IMR-90 (cell line): Measurements from ENCODE around the gene ARSJ. TPM values are rescaled to one million over a fixed set of nuclear protein-coding genes. Genes with fewer than 3 reads are reported as not detected.

ENCODE experiments used
- ATAC-seq: fragments of 200-7000 bp; cut with Tn5 transposase; 2 replicates; pipeline ENCODE4 v1.9.1; 2020; ENCODE audit warnings: low read depth, mild to moderate bottlenecking, moderate library complexity
- BruUV-seq: library from RNA; stranded (reverse); fragments of 400-500 nt; replicated peaks from 2 replicates; lab custom pipeline; 2021; lab: Mats Ljungman, UMichigan
- CTCF ChIA-PET: fragments of 300-600 bp; formaldehyde crosslinking; extraction: SDS; loops from one replicate; lab custom pipeline; 2021; ENCODE audit warnings: antibody characterized with exemption; lab: Yijun Ruan, JAX
- POLR2A ChIA-PET: fragments of 300-600 bp; sonication (Branson Sonifier 250); formaldehyde crosslinking; loops from one replicate; lab custom pipeline; 2022; ENCODE audit warnings: antibody characterized with exemption; ENCODE audit not compliant: unreplicated experiment; lab: Charles Lee
- DNase-seq: peaks from one replicate; pipeline ENCODE4 v3.0.0; 2013
- H2AFZ ChIP-seq: replicated peaks from 2 replicates; pipeline ENCODE3; 2013; ENCODE audit warnings: low read length, mild to moderate bottlenecking; ENCODE audit not compliant: poor library complexity
- H2AK5ac ChIP-seq: 2 replicates; pipeline ENCODE4 v1.6.1; 2013; ENCODE audit warnings: low read depth, low read length, inconsistent platforms
- H2AK9ac ChIP-seq: replicated peaks from 2 replicates; pipeline ENCODE3; 2013; ENCODE audit warnings: mild to moderate bottlenecking, low read depth, low read length, moderate library complexity; ENCODE audit not compliant: poor library complexity
- H2BK120ac ChIP-seq: 2 replicates; pipeline ENCODE4 v1.6.1; 2013; ENCODE audit warnings: low read depth, low read length, inconsistent platforms
- H2BK15ac ChIP-seq: 3 replicates; pipeline ENCODE4 v1.6.1; 2013; ENCODE audit warnings: low read depth, low read length, inconsistent platforms
- H2BK20ac ChIP-seq: 2 replicates; pipeline ENCODE4 v1.6.1; 2013; ENCODE audit warnings: low read depth, mild to moderate bottlenecking, inconsistent platforms, low read length, moderate library complexity
- H2BK5ac ChIP-seq: 2 replicates; pipeline ENCODE4 v1.6.1; 2013; ENCODE audit warnings: mild to moderate bottlenecking, low read depth, low read length, inconsistent platforms; ENCODE audit not compliant: poor library complexity, severe bottlenecking
- H3K14ac ChIP-seq: replicated peaks from 2 replicates; pipeline ENCODE4 v1.6.1; 2013; ENCODE audit warnings: low read depth, low read length, inconsistent platforms
- H3K18ac ChIP-seq: 2 replicates; pipeline ENCODE4 v1.6.1; 2013; ENCODE audit warnings: low read depth, low read length, control low read depth
- H3K23ac ChIP-seq: 2 replicates; pipeline ENCODE4 v1.6.1; 2013; ENCODE audit warnings: low read depth, low read length, inconsistent platforms
- H3K27ac ChIP-seq: 2 replicates; pipeline ENCODE4 v1.5.1; 2013; ENCODE audit warnings: mild to moderate bottlenecking, control low read depth, low read length; ENCODE audit not compliant: insufficient read depth
- H3K27me3 ChIP-seq: 2 replicates; pipeline ENCODE4 v1.6.1; 2013; ENCODE audit warnings: low read length; ENCODE audit not compliant: control insufficient read depth, insufficient read depth
- H3K36me3 ChIP-seq: 2 replicates; pipeline ENCODE4 v1.6.1; 2013; ENCODE audit warnings: low read length, mixed read lengths; ENCODE audit not compliant: control insufficient read depth, insufficient read depth
- H3K4ac ChIP-seq: 2 replicates; pipeline ENCODE4 v1.6.1; 2013; ENCODE audit warnings: low read depth, low read length, inconsistent platforms
- H3K4me1 ChIP-seq: 2 replicates; pipeline ENCODE4 v1.6.1; 2013; ENCODE audit warnings: low read length, mixed read lengths; ENCODE audit not compliant: control insufficient read depth, insufficient read depth
- H3K4me2 ChIP-seq: 2 replicates; pipeline ENCODE4 v1.6.1; 2013; ENCODE audit warnings: low read depth, mild to moderate bottlenecking, control low read depth, low read length, moderate library complexity
- H3K4me3 ChIP-seq: 2 replicates; pipeline ENCODE4 v1.5.1; 2013; ENCODE audit warnings: low read depth, mild to moderate bottlenecking, control low read depth, low read length, moderate library complexity; ENCODE audit not compliant: insufficient read depth
- H3K56ac ChIP-seq: 2 replicates; pipeline ENCODE4 v1.6.1; 2013; ENCODE audit warnings: low read length, inconsistent platforms; ENCODE audit not compliant: insufficient read depth; ENCODE audit errors: extremely low read depth
- H3K79me1 ChIP-seq, 2 experiments: 2 replicates each; pipeline ENCODE4 v1.6.1; 2013; ENCODE audit warnings: low read length in 2 of 2, inconsistent platforms in 1 of 2, low read depth in 1 of 2
- H3K9ac ChIP-seq: 2 replicates; pipeline ENCODE4 v1.6.1; 2013; ENCODE audit warnings: low read depth, low read length, control low read depth
- H3K9me1 ChIP-seq: 2 replicates; pipeline ENCODE4 v1.6.1; 2013; ENCODE audit warnings: low read length, inconsistent platforms; ENCODE audit not compliant: insufficient read depth
- H3K9me3 ChIP-seq: 2 replicates; pipeline ENCODE4 v1.6.1; 2013; ENCODE audit warnings: low read length; ENCODE audit not compliant: control insufficient read depth, insufficient read depth
- H4K20me1 ChIP-seq: 2 replicates; pipeline ENCODE4 v1.6.1; 2013; ENCODE audit warnings: low read length, inconsistent platforms; ENCODE audit not compliant: insufficient read depth
- H4K5ac ChIP-seq: 2 replicates; pipeline ENCODE4 v1.6.1; 2013; ENCODE audit warnings: mild to moderate bottlenecking, low read depth, low read length, control low read depth
- H4K8ac ChIP-seq, 2 experiments: 2 replicates each; pipeline ENCODE4 v1.6.1; 2013; ENCODE audit warnings: low read depth in 2 of 2, low read length in 2 of 2, control low read depth in 1 of 2, inconsistent platforms in 1 of 2
- H4K91ac ChIP-seq: 2 replicates; pipeline ENCODE4 v1.6.1; 2013; ENCODE audit warnings: low read depth, low read length, inconsistent platforms; ENCODE audit not compliant: insufficient read depth
- BHLHE40 ChIP-seq: fragments of 150-350 bp; IDR thresholded peaks from 2 replicates; pipeline ENCODE4 v1.6.1; 2016; ENCODE audit warnings: mild to moderate bottlenecking, low read depth, low read length
- CEBPB ChIP-seq: IDR thresholded peaks from 2 replicates; pipeline ENCODE4 v1.6.1; 2012; ENCODE audit warnings: low read depth, low read length, improper control_type of control experiment
- CHD1 ChIP-seq: IDR thresholded peaks from 2 replicates; pipeline ENCODE4 v1.6.1; 2012; ENCODE audit warnings: low read depth, low read length, improper control_type of control experiment
- FOS ChIP-seq: fragments of 150-350 bp; IDR thresholded peaks from 2 replicates; pipeline ENCODE4 v1.6.1; 2016; ENCODE audit warnings: low read depth, low read length
- MAFK ChIP-seq: IDR thresholded peaks from 2 replicates; pipeline ENCODE4 v1.6.1; 2012; ENCODE audit warnings: low read depth, low read length, improper control_type of control experiment
- MAZ ChIP-seq: IDR thresholded peaks from 2 replicates; pipeline ENCODE4 v1.6.1; 2012; ENCODE audit warnings: low read depth, mild to moderate bottlenecking, low read length, improper control_type of control experiment, moderate library complexity, borderline replicate concordance
- MXI1 ChIP-seq: IDR thresholded peaks from 2 replicates; pipeline ENCODE4 v1.6.1; 2012; ENCODE audit warnings: low read depth, mild to moderate bottlenecking, low read length, moderate library complexity, borderline replicate concordance
- NFE2L2 ChIP-seq: fragments of 150-350 bp; IDR thresholded peaks from 2 replicates; pipeline ENCODE4 v1.6.1; 2016; ENCODE audit warnings: low read depth, mild to moderate bottlenecking, low read length
- POLR2A ChIP-seq: IDR thresholded peaks from 2 replicates; pipeline ENCODE4 v1.6.1; 2012; ENCODE audit warnings: mild to moderate bottlenecking, low read depth, low read length
- RAD21 ChIP-seq: IDR thresholded peaks from 2 replicates; pipeline ENCODE4 v1.6.1; 2012; ENCODE audit warnings: low read length, improper control_type of control experiment
- RCOR1 ChIP-seq: IDR thresholded peaks from 2 replicates; pipeline ENCODE4 v1.6.1; 2012; ENCODE audit warnings: mild to moderate bottlenecking, low read length, improper control_type of control experiment; ENCODE audit not compliant: insufficient replicate concordance
- RFX5 ChIP-seq: IDR thresholded peaks from 2 replicates; pipeline ENCODE4 v1.8.0; 2012; ENCODE audit warnings: low read depth, mild to moderate bottlenecking, low read length, moderate library complexity
- SMC3 ChIP-seq: fragments of 150-350 bp; IDR thresholded peaks from 2 replicates; pipeline ENCODE4 v1.6.1; 2016; ENCODE audit warnings: low read depth, mild to moderate bottlenecking, antibody characterized with exemption, low read length, moderate library complexity
- WGBS, 2 experiments: methylation state at CpG; one replicate each; pipeline versions ENCODE4 v1.1.5 to v1.1.7; 2013; ENCODE audit warnings: missing lambda C conversion rate in 2 of 2; ENCODE audit not compliant: insufficient read length in 1 of 2; ENCODE audit errors: extremely low coverage in 2 of 2; 5-methylcytosine and 5-hydroxymethylcytosine counted together
- dilution Hi-C: fragments of 300-500 bp; cut with HindIII; formaldehyde crosslinking; loops from one replicate; pipeline ENCODE4 v1.14.3; 2018; ENCODE audit warnings: low sequenced_read_pairs; ENCODE audit not compliant: unreplicated experiment
- in situ Hi-C: fragments of 300-500 bp; cut with MboI; formaldehyde crosslinking; loops from 3 replicates; pipeline ENCODE4 v1.14.3; 2019; ENCODE audit warnings: low sequenced_read_pairs, inconsistent platforms, mixed read lengths
- intact Hi-C: fragments of 100-400 bp; cut with micrococcal nuclease; formaldehyde crosslinking; loops from 2 replicates; pipeline ENCODE4 v1.10.0; 2022
- polyA plus RNA-seq, 3 experiments: library from polyadenylated mRNA; depleted of rRNA; stranded (reverse); fragments of >200 nt; gene quantifications; 2 replicates each; pipeline ENCODE4 v1.2.3, GENCODE V29; 2012; ENCODE audit warnings: low replicate concordance in 1 of 3
- total RNA-seq: library from RNA; depleted of rRNA; stranded (reverse); fragments of >200 nt; gene quantifications from 2 replicates; pipeline ENCODE4 v1.2.3, GENCODE V29; 2012
- TF ChIP-seq, protein P1 (sequence below): conservative IDR thresholded peaks from 2 replicates; pipeline ENCODE4 v1.5.1; 2012; ENCODE audit warnings: mild to moderate bottlenecking, low read depth, low read length, improper control_type of control experiment
- TF ChIP-seq, protein P2 (sequence below): fragments of 150-350 bp; IDR thresholded peaks from 2 replicates; pipeline ENCODE4 v1.6.1; 2017; ENCODE audit warnings: mild to moderate bottlenecking, antibody characterized with exemption, low read length, low read depth
- TF ChIP-seq, protein P3 (sequence below): fragments of 150-350 bp; IDR thresholded peaks from 2 replicates; pipeline ENCODE4 v1.6.1; 2016; ENCODE audit warnings: low read depth, mild to moderate bottlenecking, low read length, moderate library complexity, borderline replicate concordance

ARSJ gene
- total and polyA plus RNA-seq, 2 of the 4 experiments (the other 2 are of a cell fraction), result 47.7 to 143 TPM

- CTCF ChIA-PET, result no interaction called here
- no CpG with 5 or more reads among the region's 1 CpG for WGBS, 2 experiments
- intact Hi-C loops, result loop anchor here (10.0 kb wide), 1 partner anchor 467 kb away; no protein-coding TSS in a partner anchor
These were observed 71.9 kb downstream of the ARSJ start for GRCh38 chr4:113907559-113907958.

More at GRCh38 chr4:113907559-113907958, 71.9 kb downstream of the ARSJ start:
- peaks cover 3% of the 10 kb centered on the region for H3K4me1 ChIP-seq
- H3K18ac ChIP-seq, result no peak overlapping the region
- H2AK9ac ChIP-seq, result no peak overlapping the region
- no peak overlapping the region for H4K91ac ChIP-seq
- no peaks in the 10 kb centered on the region; the same call in 1 of the 2 replicates for H4K20me1 ChIP-seq
- no peak overlapping the region for H2BK120ac ChIP-seq
- H2BK20ac ChIP-seq, result no peak overlapping the region
- H3K9me3 ChIP-seq, result no peaks in the 10 kb centered on the region
- no peak overlapping the region for H3K4ac ChIP-seq
- H3K23ac ChIP-seq, result no peak overlapping the region
- H3K36me3 ChIP-seq, result peaks cover 12% of the 10 kb centered on the region
- no TSS peak for BruUV-seq
- ATAC-seq, result no peak
- H2BK15ac ChIP-seq, result no peak overlapping the region
- H2BK5ac ChIP-seq, result no peak overlapping the region
- H3K56ac ChIP-seq, result no peak overlapping the region
- TF ChIP-seq, protein P1, sequence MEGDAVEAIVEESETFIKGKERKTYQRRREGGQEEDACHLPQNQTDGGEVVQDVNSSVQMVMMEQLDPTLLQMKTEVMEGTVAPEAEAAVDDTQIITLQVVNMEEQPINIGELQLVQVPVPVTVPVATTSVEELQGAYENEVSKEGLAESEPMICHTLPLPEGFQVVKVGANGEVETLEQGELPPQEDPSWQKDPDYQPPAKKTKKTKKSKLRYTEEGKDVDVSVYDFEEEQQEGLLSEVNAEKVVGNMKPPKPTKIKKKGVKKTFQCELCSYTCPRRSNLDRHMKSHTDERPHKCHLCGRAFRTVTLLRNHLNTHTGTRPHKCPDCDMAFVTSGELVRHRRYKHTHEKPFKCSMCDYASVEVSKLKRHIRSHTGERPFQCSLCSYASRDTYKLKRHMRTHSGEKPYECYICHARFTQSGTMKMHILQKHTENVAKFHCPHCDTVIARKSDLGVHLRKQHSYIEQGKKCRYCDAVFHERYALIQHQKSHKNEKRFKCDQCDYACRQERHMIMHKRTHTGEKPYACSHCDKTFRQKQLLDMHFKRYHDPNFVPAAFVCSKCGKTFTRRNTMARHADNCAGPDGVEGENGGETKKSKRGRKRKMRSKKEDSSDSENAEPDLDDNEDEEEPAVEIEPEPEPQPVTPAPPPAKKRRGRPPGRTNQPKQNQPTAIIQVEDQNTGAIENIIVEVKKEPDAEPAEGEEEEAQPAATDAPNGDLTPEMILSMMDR, result no peak
- TF ChIP-seq BHLHE40 (no peak), POLR2A (no peak), RAD21 (no peak), RFX5 (no peak), CEBPB (no peak), MAFK (no peak), MAZ (no peak), MXI1 (no peak), FOS (no peak), CHD1 (no peak), SMC3 (no peak), RCOR1 (no peak), NFE2L2 (no peak)
- TF ChIP-seq, protein P2, sequence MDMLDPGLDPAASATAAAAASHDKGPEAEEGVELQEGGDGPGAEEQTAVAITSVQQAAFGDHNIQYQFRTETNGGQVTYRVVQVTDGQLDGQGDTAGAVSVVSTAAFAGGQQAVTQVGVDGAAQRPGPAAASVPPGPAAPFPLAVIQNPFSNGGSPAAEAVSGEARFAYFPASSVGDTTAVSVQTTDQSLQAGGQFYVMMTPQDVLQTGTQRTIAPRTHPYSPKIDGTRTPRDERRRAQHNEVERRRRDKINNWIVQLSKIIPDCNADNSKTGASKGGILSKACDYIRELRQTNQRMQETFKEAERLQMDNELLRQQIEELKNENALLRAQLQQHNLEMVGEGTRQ, result no peak
- TF ChIP-seq, protein P3, sequence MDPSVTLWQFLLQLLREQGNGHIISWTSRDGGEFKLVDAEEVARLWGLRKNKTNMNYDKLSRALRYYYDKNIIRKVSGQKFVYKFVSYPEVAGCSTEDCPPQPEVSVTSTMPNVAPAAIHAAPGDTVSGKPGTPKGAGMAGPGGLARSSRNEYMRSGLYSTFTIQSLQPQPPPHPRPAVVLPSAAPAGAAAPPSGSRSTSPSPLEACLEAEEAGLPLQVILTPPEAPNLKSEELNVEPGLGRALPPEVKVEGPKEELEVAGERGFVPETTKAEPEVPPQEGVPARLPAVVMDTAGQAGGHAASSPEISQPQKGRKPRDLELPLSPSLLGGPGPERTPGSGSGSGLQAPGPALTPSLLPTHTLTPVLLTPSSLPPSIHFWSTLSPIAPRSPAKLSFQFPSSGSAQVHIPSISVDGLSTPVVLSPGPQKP, result no peak
- no peak overlapping the region for H3K27ac ChIP-seq
- POLR2A ChIA-PET, result no interaction called here
- H3K27me3 ChIP-seq, result no peaks in the 10 kb centered on the region
- H3K9ac ChIP-seq, result no peak overlapping the region
- dilution Hi-C loops (no loop called here), in situ Hi-C loops (no loop called here)
- no peak overlapping the region for H4K8ac ChIP-seq
- H2AFZ ChIP-seq, result no peak overlapping the region
- no peak overlapping the region for H3K4me3 ChIP-seq
- H2AK5ac ChIP-seq, result no peak overlapping the region
- peaks cover 30 to 51% of the 10 kb centered on the region in 2 experiments for H3K79me1 ChIP-seq
- peaks cover 7% of the 10 kb centered on the region; the same call in 1 of the 2 replicates for H3K9me1 ChIP-seq
- no peak overlapping the region for H3K4me2 ChIP-seq
- H4K5ac ChIP-seq, result no peak overlapping the region
- no peak for DNase-seq
- H3K14ac ChIP-seq, result no peak overlapping the region
